Measurements from ENCODE around the gene MYRIP.

DNA sequence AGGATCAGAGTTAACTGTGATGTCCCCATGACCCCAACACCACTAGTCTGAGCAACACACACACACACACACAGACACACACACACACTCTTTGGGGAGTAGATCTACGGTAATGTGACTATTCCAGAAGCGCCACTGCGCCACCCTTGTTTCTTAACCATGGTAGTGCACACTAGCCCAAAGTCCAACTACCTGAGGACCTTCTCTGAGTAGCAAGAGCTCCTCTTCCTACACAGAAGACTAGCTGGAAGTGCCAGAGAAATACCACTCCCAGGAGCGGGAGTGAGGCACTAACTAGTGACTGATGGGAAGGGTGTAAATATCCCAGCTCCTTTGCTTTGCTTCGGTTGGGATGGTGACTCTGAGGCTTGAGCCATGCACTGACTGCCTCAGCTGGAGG, 404.1 kb downstream of the MYRIP start:
- TF ChIP-seq, protein P1, sequence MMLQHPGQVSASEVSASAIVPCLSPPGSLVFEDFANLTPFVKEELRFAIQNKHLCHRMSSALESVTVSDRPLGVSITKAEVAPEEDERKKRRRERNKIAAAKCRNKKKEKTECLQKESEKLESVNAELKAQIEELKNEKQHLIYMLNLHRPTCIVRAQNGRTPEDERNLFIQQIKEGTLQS (CRISPR knock-in tag; conservative IDR thresholded peaks at IDR 0.05): no peak
- TF ChIP-seq, protein P2, sequence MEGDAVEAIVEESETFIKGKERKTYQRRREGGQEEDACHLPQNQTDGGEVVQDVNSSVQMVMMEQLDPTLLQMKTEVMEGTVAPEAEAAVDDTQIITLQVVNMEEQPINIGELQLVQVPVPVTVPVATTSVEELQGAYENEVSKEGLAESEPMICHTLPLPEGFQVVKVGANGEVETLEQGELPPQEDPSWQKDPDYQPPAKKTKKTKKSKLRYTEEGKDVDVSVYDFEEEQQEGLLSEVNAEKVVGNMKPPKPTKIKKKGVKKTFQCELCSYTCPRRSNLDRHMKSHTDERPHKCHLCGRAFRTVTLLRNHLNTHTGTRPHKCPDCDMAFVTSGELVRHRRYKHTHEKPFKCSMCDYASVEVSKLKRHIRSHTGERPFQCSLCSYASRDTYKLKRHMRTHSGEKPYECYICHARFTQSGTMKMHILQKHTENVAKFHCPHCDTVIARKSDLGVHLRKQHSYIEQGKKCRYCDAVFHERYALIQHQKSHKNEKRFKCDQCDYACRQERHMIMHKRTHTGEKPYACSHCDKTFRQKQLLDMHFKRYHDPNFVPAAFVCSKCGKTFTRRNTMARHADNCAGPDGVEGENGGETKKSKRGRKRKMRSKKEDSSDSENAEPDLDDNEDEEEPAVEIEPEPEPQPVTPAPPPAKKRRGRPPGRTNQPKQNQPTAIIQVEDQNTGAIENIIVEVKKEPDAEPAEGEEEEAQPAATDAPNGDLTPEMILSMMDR (IDR thresholded peaks at IDR 0.05): no peak
- TF ChIP-seq NFYB (CRISPR knock-in tag; conservative IDR thresholded peaks at IDR 0.05; ENCODE audit: low read depth) (no peak), NFE2L1 (CRISPR knock-in tag; IDR thresholded peaks at IDR 0.05) (no peak), ZBTB21 (CRISPR knock-in tag; IDR thresholded peaks at IDR 0.05; ENCODE audit: borderline replicate concordance) (no peak), GTF2I (CRISPR knock-in tag; conservative IDR thresholded peaks at IDR 0.05) (no peak)
- TF ChIP-seq, protein P3, sequence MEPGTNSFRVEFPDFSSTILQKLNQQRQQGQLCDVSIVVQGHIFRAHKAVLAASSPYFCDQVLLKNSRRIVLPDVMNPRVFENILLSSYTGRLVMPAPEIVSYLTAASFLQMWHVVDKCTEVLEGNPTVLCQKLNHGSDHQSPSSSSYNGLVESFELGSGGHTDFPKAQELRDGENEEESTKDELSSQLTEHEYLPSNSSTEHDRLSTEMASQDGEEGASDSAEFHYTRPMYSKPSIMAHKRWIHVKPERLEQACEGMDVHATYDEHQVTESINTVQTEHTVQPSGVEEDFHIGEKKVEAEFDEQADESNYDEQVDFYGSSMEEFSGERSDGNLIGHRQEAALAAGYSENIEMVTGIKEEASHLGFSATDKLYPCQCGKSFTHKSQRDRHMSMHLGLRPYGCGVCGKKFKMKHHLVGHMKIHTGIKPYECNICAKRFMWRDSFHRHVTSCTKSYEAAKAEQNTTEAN (CRISPR knock-in tag; IDR thresholded peaks at IDR 0.05): no peak
- TF ChIP-seq, protein P4, sequence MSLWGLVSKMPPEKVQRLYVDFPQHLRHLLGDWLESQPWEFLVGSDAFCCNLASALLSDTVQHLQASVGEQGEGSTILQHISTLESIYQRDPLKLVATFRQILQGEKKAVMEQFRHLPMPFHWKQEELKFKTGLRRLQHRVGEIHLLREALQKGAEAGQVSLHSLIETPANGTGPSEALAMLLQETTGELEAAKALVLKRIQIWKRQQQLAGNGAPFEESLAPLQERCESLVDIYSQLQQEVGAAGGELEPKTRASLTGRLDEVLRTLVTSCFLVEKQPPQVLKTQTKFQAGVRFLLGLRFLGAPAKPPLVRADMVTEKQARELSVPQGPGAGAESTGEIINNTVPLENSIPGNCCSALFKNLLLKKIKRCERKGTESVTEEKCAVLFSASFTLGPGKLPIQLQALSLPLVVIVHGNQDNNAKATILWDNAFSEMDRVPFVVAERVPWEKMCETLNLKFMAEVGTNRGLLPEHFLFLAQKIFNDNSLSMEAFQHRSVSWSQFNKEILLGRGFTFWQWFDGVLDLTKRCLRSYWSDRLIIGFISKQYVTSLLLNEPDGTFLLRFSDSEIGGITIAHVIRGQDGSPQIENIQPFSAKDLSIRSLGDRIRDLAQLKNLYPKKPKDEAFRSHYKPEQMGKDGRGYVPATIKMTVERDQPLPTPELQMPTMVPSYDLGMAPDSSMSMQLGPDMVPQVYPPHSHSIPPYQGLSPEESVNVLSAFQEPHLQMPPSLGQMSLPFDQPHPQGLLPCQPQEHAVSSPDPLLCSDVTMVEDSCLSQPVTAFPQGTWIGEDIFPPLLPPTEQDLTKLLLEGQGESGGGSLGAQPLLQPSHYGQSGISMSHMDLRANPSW (CRISPR knock-in tag; conservative IDR thresholded peaks at IDR 0.05; ENCODE audit: low read depth): no peak
- TF ChIP-seq, protein P5, sequence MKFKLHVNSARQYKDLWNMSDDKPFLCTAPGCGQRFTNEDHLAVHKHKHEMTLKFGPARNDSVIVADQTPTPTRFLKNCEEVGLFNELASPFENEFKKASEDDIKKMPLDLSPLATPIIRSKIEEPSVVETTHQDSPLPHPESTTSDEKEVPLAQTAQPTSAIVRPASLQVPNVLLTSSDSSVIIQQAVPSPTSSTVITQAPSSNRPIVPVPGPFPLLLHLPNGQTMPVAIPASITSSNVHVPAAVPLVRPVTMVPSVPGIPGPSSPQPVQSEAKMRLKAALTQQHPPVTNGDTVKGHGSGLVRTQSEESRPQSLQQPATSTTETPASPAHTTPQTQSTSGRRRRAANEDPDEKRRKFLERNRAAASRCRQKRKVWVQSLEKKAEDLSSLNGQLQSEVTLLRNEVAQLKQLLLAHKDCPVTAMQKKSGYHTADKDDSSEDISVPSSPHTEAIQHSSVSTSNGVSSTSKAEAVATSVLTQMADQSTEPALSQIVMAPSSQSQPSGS (CRISPR knock-in tag; IDR thresholded peaks at IDR 0.05; ENCODE audit: borderline replicate concordance, low read depth): no peak
